ENCODE measurements around the gene PLGRKT. TPM values are rescaled to one million over a fixed set of nuclear protein-coding genes. Genes with fewer than 3 reads are reported as not detected.

The PLGRKT gene
- total RNA-seq, 1 donor from 2014 or later: not detected

DNA sequence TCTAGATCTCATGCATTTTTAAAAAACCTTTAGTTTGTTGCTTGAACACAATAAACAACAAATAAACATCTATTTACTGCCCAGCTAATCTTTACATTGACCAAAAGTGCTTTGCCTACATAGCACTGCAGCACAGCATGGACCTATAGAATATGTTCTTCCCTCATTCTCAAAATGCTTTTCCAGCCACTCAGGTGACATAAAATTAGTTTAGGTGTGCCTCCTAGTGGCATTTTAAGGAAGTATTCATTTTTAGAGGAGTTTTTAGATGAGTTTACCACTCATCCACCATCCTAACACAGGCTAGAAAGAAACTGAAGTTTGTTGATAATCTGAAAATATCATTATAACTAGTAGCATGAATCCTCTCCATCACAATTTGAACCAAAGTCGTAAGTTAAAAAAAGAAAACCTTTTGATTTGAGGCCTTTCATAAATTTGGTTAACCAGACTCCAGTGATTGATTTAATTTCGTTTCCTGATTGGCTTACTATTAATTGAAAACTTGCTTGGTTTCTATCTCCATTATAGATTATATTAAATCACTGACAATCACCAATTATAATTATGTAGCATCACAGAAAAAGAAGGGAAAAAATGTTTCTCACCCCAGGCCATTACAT lies 12.6 kb downstream of the PLGRKT start:
- no peaks in the 10 kb centered on the region for H3K4me1 ChIP-seq
- DNase-seq (ENCODE audit: low spot score in 2 of 2): no peak
- H3K4me3 ChIP-seq: no peak overlapping the region
- no peaks in the 10 kb centered on the region for H3K27me3 ChIP-seq
- no peaks in the 10 kb centered on the region for H3K9me3 ChIP-seq
- H3K36me3 ChIP-seq: no peaks in the 10 kb centered on the region
- intact Hi-C loops (cut with DNase I): no loop called here
- H3K27ac ChIP-seq: no peak overlapping the region
- TF ChIP-seq, protein P1, sequence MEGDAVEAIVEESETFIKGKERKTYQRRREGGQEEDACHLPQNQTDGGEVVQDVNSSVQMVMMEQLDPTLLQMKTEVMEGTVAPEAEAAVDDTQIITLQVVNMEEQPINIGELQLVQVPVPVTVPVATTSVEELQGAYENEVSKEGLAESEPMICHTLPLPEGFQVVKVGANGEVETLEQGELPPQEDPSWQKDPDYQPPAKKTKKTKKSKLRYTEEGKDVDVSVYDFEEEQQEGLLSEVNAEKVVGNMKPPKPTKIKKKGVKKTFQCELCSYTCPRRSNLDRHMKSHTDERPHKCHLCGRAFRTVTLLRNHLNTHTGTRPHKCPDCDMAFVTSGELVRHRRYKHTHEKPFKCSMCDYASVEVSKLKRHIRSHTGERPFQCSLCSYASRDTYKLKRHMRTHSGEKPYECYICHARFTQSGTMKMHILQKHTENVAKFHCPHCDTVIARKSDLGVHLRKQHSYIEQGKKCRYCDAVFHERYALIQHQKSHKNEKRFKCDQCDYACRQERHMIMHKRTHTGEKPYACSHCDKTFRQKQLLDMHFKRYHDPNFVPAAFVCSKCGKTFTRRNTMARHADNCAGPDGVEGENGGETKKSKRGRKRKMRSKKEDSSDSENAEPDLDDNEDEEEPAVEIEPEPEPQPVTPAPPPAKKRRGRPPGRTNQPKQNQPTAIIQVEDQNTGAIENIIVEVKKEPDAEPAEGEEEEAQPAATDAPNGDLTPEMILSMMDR (IDR thresholded peaks at IDR 0.05): peak; percentile 20 to 44 (median 28)

DNA sequence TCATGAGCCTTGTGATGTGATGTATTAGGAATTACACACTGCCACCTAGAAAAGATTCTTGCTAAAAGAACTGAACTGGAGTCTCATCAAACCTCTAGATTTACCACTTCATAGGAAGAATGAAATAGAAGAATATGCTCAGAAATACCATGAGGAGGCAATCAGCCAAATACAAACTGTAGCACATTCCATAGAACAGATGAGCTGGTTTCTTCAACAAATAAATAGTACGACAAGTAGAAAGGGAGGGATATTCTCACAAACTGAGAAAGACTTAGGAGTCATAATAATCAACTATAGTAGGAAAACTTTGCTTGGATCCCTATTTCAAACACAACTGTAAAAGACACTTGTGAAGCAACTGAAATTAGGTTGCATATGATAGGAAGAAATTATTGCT lies 15.4 kb downstream of the PLGRKT start:
- DNase-seq (ENCODE audit: low spot score in 2 of 2): no peak
- H3K4me3 ChIP-seq: no peak overlapping the region
- H3K4me1 ChIP-seq: no peaks in the 10 kb centered on the region
- no peaks in the 10 kb centered on the region for H3K27me3 ChIP-seq
- H3K27ac ChIP-seq: no peak overlapping the region
- no peaks in the 10 kb centered on the region for H3K36me3 ChIP-seq
- intact Hi-C loops (cut with DNase I): no loop called here
- no peaks in the 10 kb centered on the region for H3K9me3 ChIP-seq
- TF ChIP-seq, protein P1 (IDR thresholded peaks at IDR 0.05): no peak

GRCh38 chr9:5421163-5421562 lies 16.6 kb downstream of the PLGRKT start:
- Histone ChIP-seq H3K27ac (no peak overlapping the region), H3K4me1 (no peaks in the 10 kb centered on the region), H3K36me3 (no peaks in the 10 kb centered on the region), H3K27me3 (no peaks in the 10 kb centered on the region), H3K9me3 (no peaks in the 10 kb centered on the region), H3K4me3 (no peak overlapping the region)
- TF ChIP-seq, protein P1 (IDR thresholded peaks at IDR 0.05): no peak
- DNase-seq (ENCODE audit: low spot score in 2 of 2): no peak
- intact Hi-C loops (cut with DNase I): no loop called here

DNA sequence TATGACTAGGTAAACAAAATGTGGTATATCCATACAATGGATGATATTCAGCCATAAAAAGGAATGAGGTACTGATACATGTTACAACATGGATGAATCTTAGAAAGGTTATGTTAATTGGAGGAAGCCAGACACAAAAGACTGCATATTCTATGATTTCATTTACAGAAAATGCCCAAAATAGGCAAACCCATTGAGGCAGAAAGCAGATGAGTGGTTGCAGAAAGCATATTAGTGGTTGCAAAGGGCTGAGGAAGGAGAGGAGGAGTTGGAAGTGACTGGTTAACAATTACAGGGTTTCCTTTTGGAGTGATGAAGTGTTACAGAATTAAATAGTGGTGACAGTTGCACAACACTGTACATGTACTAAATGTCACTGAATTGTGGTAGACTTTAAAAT lies 17.7 kb downstream of the PLGRKT start:
- TF ChIP-seq, protein P1 (IDR thresholded peaks at IDR 0.05): no peak
- no peaks in the 10 kb centered on the region for H3K9me3 ChIP-seq
- no peaks in the 10 kb centered on the region for H3K36me3 ChIP-seq
- no peaks in the 10 kb centered on the region for H3K4me1 ChIP-seq
- H3K4me3 ChIP-seq: no peak overlapping the region
- DNase-seq (ENCODE audit: low spot score in 2 of 2): no peak
- H3K27ac ChIP-seq: no peak overlapping the region
- intact Hi-C loops (cut with DNase I): no loop called here
- no peaks in the 10 kb centered on the region for H3K27me3 ChIP-seq

DNA sequence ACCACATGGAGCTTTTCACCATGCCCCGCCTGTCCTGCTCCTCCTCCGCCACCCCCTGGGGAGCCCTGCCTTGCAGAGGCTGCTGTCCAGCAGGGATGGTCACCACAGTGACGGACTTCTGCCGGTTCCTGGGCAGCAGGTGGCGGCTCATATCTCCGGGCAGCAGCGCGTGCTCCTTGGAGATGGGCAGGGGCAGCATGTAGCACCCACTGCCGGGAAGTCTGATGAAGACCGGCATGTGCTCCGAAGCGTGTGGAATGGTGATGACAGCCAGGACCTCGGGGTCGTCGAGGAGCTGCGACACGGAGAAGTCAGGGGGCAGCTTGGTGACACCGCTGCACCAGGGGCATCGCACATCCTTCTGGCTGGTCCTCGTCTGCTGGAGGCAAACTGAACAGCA lies 19.2 kb downstream of the PLGRKT start:
- Histone ChIP-seq H3K4me3 (no peak overlapping the region), H3K27ac (no peak overlapping the region), H3K4me1 (no peaks in the 10 kb centered on the region), H3K9me3 (peaks cover 0 to 7% of the 10 kb centered on the region in 2 donors), H3K27me3 (no peaks in the 10 kb centered on the region), H3K36me3 (no peaks in the 10 kb centered on the region)
- DNase-seq (ENCODE audit: low spot score in 2 of 2): no peak
- intact Hi-C loops (cut with DNase I): no loop called here
- TF ChIP-seq, protein P1 (IDR thresholded peaks at IDR 0.05): no peak

- Histone ChIP-seq H3K4me3 (no peak overlapping the region), H3K36me3 (no peaks in the 10 kb centered on the region), H3K27ac (no peak overlapping the region), H3K4me1 (no peaks in the 10 kb centered on the region), H3K27me3 (no peaks in the 10 kb centered on the region), H3K9me3 (peaks cover 0 to 10% of the 10 kb centered on the region in 2 donors)
- TF ChIP-seq, protein P1 (IDR thresholded peaks at IDR 0.05): no peak
- intact Hi-C loops (cut with DNase I): no loop called here
- DNase-seq (ENCODE audit: low spot score in 2 of 2): no peak
Observed at GRCh38 chr9:5416953-5417352, 20.8 kb downstream of the PLGRKT start.

All from ascending aorta (tissue), 2 donors.